ENCODE results near the gene OTOG.

OTOG gene

DNA sequence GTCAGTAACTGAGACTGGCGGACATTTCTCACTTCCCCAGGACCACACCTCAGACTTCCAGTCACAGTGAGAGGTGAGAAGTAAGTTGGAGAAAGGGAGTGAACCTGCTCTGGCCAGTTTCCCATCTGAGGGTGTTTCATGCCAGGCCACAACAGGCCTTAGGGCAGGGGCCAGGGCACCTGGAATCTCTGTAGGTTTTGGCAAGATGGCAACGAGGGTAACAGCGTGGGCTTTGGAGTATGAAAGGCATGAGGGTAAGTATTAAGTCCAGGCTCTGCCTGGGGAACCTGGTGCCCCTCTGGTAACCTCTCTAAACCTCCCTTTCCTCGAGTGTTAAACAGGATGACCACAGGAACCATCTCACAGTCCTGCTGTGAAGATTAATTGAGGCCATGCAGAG, 41.9 kb upstream of the OTOG start:
- no peaks in the 10 kb centered on the region for H3K9me2 ChIP-seq (replicated peaks; ENCODE audit: low read depth, low read length)
- H3K27me3 ChIP-seq (ENCODE audit: insufficient read depth, low read length, poor library complexity, severe bottlenecking): no peaks in the 10 kb centered on the region
- H3K4me3 ChIP-seq (ENCODE audit: low read length, poor library complexity, severe bottlenecking): no peak overlapping the region
- H3K36me3 ChIP-seq (ENCODE audit: insufficient read depth, low read length): no peaks in the 10 kb centered on the region
- no peaks in the 10 kb centered on the region for H4K20me1 ChIP-seq (ENCODE audit: insufficient read depth, low read length, poor library complexity, severe bottlenecking)
- H3K4me1 ChIP-seq (ENCODE audit: insufficient read depth, low read length, poor library complexity, severe bottlenecking): no peaks in the 10 kb centered on the region
- no peak overlapping the region for H3K9ac ChIP-seq (ENCODE audit: low read depth, low read length, poor library complexity, severe bottlenecking)
- no peaks in the 10 kb centered on the region for H3F3A ChIP-seq (ENCODE audit: low read depth)
- no peaks in the 10 kb centered on the region for H3K9me3 ChIP-seq (ENCODE audit: insufficient read depth, low read depth, low read length)
- H3K4me2 ChIP-seq (ENCODE audit: low read depth, low read length, poor library complexity, severe bottlenecking): no peak overlapping the region
- no peak overlapping the region for H2AFZ ChIP-seq (ENCODE audit: low read length)
- no peaks in the 10 kb centered on the region for H3K79me2 ChIP-seq (ENCODE audit: insufficient read depth, low read length)
- TF ChIP-seq EZH2phosphoT487 (IDR thresholded peaks at IDR 0.05; ENCODE audit: borderline replicate concordance): no peak
- TF ChIP-seq, protein P1, sequence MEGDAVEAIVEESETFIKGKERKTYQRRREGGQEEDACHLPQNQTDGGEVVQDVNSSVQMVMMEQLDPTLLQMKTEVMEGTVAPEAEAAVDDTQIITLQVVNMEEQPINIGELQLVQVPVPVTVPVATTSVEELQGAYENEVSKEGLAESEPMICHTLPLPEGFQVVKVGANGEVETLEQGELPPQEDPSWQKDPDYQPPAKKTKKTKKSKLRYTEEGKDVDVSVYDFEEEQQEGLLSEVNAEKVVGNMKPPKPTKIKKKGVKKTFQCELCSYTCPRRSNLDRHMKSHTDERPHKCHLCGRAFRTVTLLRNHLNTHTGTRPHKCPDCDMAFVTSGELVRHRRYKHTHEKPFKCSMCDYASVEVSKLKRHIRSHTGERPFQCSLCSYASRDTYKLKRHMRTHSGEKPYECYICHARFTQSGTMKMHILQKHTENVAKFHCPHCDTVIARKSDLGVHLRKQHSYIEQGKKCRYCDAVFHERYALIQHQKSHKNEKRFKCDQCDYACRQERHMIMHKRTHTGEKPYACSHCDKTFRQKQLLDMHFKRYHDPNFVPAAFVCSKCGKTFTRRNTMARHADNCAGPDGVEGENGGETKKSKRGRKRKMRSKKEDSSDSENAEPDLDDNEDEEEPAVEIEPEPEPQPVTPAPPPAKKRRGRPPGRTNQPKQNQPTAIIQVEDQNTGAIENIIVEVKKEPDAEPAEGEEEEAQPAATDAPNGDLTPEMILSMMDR (conservative IDR thresholded peaks at IDR 0.05; ENCODE audit: low read length): no peak

DNA sequence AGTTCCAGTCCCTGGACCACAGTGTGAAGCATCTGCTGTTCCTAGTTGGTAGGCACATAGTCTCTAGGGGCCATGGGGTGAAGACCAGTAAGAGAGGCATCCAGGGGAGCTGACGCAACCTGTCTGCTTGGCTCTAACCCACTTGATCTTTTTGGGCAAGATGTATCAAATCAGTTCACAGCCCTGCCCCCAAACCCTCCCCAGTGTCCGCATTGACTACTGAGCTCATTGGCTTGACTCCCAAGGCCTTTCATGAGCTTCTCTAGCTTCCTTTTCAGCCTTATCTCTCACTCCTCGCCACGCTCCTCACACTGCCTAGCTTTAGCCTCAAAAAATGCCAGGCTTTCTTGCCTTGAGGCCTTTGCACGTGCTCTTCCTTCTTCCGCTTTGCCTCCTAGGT, 40.7 kb upstream of the OTOG start:
- Histone ChIP-seq H3K79me2 (ENCODE audit: insufficient read depth, low read length) (no peaks in the 10 kb centered on the region), H3K9me3 (ENCODE audit: insufficient read depth, low read depth, low read length) (no peaks in the 10 kb centered on the region), H3K9me2 (replicated peaks; ENCODE audit: low read depth, low read length) (no peaks in the 10 kb centered on the region), H3K27me3 (ENCODE audit: insufficient read depth, low read length, poor library complexity, severe bottlenecking) (no peaks in the 10 kb centered on the region), H3F3A (ENCODE audit: low read depth) (no peaks in the 10 kb centered on the region), H3K4me3 (ENCODE audit: low read length, poor library complexity, severe bottlenecking) (no peak overlapping the region), H3K4me1 (ENCODE audit: insufficient read depth, low read length, poor library complexity, severe bottlenecking) (no peaks in the 10 kb centered on the region), H3K4me2 (ENCODE audit: low read depth, low read length, poor library complexity, severe bottlenecking) (no peak overlapping the region), H2AFZ (ENCODE audit: low read length) (no peak overlapping the region), H3K9ac (ENCODE audit: low read depth, low read length, poor library complexity, severe bottlenecking) (no peak overlapping the region), H3K36me3 (ENCODE audit: insufficient read depth, low read length) (no peaks in the 10 kb centered on the region), H4K20me1 (ENCODE audit: insufficient read depth, low read length, poor library complexity, severe bottlenecking) (no peaks in the 10 kb centered on the region)
- TF ChIP-seq EZH2phosphoT487 (IDR thresholded peaks at IDR 0.05; ENCODE audit: borderline replicate concordance): no peak
- TF ChIP-seq, protein P1 (conservative IDR thresholded peaks at IDR 0.05; ENCODE audit: low read length): no peak

DNA sequence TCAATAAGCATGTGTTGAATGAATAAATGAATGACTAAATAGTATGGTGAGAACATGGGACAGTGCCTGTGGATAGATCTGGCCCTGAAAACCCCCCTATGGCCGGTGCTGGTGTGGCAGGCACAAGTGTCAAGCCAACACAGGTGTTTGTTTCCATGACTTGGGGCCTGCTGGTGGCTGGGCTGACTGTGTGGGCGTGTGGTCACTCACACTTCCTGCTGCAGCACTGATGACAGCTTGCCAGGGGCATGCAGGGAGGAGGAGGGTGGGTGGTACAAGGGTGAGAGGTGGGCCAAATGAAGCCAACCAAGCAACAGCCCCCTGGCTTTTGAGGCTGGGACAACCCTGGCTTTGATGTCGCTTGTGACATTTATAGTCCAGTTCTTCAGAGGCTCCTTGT, 40.1 kb upstream of the OTOG start:
- Histone ChIP-seq H3F3A (ENCODE audit: low read depth) (no peaks in the 10 kb centered on the region), H3K4me2 (ENCODE audit: low read depth, low read length, poor library complexity, severe bottlenecking) (no peak overlapping the region), H3K9ac (ENCODE audit: low read depth, low read length, poor library complexity, severe bottlenecking) (no peak overlapping the region), H4K20me1 (ENCODE audit: insufficient read depth, low read length, poor library complexity, severe bottlenecking) (no peaks in the 10 kb centered on the region), H3K4me1 (ENCODE audit: insufficient read depth, low read length, poor library complexity, severe bottlenecking) (no peaks in the 10 kb centered on the region), H3K36me3 (ENCODE audit: insufficient read depth, low read length) (no peaks in the 10 kb centered on the region), H2AFZ (ENCODE audit: low read length) (no peak overlapping the region), H3K4me3 (ENCODE audit: low read length, poor library complexity, severe bottlenecking) (no peak overlapping the region), H3K27me3 (ENCODE audit: insufficient read depth, low read length, poor library complexity, severe bottlenecking) (no peaks in the 10 kb centered on the region), H3K9me3 (ENCODE audit: insufficient read depth, low read depth, low read length) (no peaks in the 10 kb centered on the region), H3K9me2 (replicated peaks; ENCODE audit: low read depth, low read length) (no peaks in the 10 kb centered on the region), H3K79me2 (ENCODE audit: insufficient read depth, low read length) (no peaks in the 10 kb centered on the region)
- TF ChIP-seq, protein P1 (conservative IDR thresholded peaks at IDR 0.05; ENCODE audit: low read length): no peak; the same call in 1 of the 2 replicates
- no peak for TF ChIP-seq EZH2phosphoT487 (IDR thresholded peaks at IDR 0.05; ENCODE audit: borderline replicate concordance)
